GM12878 (cell line): Measurements from ENCODE around the gene CRYBG3. TPM values are rescaled to one million over a fixed set of nuclear protein-coding genes. Genes with fewer than 3 reads are reported as not detected.

Source experiments
- ATAC-seq: fragments of 200-7000 bp; cut with Tn5 transposase; 3 replicates; pipeline ENCODE4 v1.9.1; 2020; ENCODE audit warnings: mild to moderate bottlenecking, moderate library complexity
- BruUV-seq: library from RNA; stranded (reverse); fragments of 400-500 nt; replicated peaks from 2 replicates; lab custom pipeline; 2021; lab: Mats Ljungman, UMichigan
- CTCF ChIA-PET: fragments of 300-600 bp; sonication (Branson Sonifier 250); formaldehyde crosslinking; extraction: SDS; loops from one replicate; lab custom pipeline; 2021; ENCODE audit warnings: inconsistent platforms; lab: Yijun Ruan, JAX
- POLR2A ChIA-PET: fragments of 350-600 bp; formaldehyde crosslinking; extraction: SDS; loops from one replicate; lab custom pipeline; 2021; ENCODE audit warnings: inconsistent platforms; lab: Charles Lee
- RAD21 ChIA-PET: fragments of 300-600 bp; sonication (Branson Sonifier 250); formaldehyde crosslinking; loops from one replicate; lab custom pipeline; 2023; ENCODE audit warnings: antibody characterized with exemption; ENCODE audit not compliant: unreplicated experiment; lab: Charles Lee
- SMC1A ChIA-PET: fragments of 300-600 bp; sonication (Branson Sonifier 250); formaldehyde crosslinking; loops from one replicate; lab custom pipeline; 2023; ENCODE audit not compliant: unreplicated experiment, uncharacterized antibody; lab: Charles Lee
- DNase-seq: peaks from one replicate; pipeline ENCODE4 v3.0.0-alpha.2; 2011; ENCODE audit warnings: low read depth, low spot score
- FAIRE-seq: peaks from 3 replicates; lab custom pipeline; 2011; peaks lifted over from hg19 to GRCh38; lab: Jason Lieb, UNC
- H2AFZ ChIP-seq: 2 replicates; pipeline ENCODE4 v1.6.0; 2011; ENCODE audit warnings: low read depth, low read length, control low read depth; ENCODE audit not compliant: control insufficient read depth
- H3K27ac ChIP-seq: 2 replicates; pipeline ENCODE4 v1.5.1; 2011; ENCODE audit warnings: control low read depth; ENCODE audit not compliant: control insufficient read depth, insufficient read depth
- H3K27me3 ChIP-seq, 2 experiments: replicated peaks in 1 of 2; 2 replicates each; pipeline versions ENCODE4 v1.6.0 to v1.6.1; 2011; ENCODE audit warnings: low read length in 1 of 2; ENCODE audit not compliant: control insufficient read depth in 2 of 2, insufficient read depth in 2 of 2
- H3K36me3 ChIP-seq, 2 experiments: 2 replicates each; pipeline ENCODE4 v1.5.1; 2011; ENCODE audit warnings: low read length in 1 of 2; ENCODE audit not compliant: control insufficient read depth in 2 of 2, insufficient read depth in 2 of 2
- H3K4me1 ChIP-seq: 2 replicates; pipeline ENCODE4 v1.6.1; 2011; ENCODE audit warnings: mild to moderate bottlenecking, low read length, moderate library complexity, mixed read lengths; ENCODE audit not compliant: control insufficient read depth, insufficient read depth
- H3K4me2 ChIP-seq: 2 replicates; pipeline ENCODE4 v1.6.0; 2011; ENCODE audit warnings: control low read depth; ENCODE audit not compliant: control insufficient read depth, insufficient read depth
- H3K4me3 ChIP-seq: fragments of 200-600 bp; sonication (generic); 2 replicates; pipeline ENCODE4 v1.5.1; 2016
- H3K79me2 ChIP-seq: 2 replicates; pipeline ENCODE4 v1.6.0; 2011; ENCODE audit warnings: low read length; ENCODE audit not compliant: control insufficient read depth, insufficient read depth
- H3K9ac ChIP-seq: 2 replicates; pipeline ENCODE4 v1.8.0; 2011; ENCODE audit warnings: low read length, control low read depth, mixed read lengths; ENCODE audit not compliant: control insufficient read depth, insufficient read depth
- H3K9me3 ChIP-seq: replicated peaks from 3 replicates; pipeline ENCODE4 v1.5.1; 2011; ENCODE audit warnings: mild to moderate bottlenecking, low read length; ENCODE audit not compliant: control insufficient read depth, insufficient read depth
- H4K20me1 ChIP-seq: 2 replicates; pipeline ENCODE4 v1.6.0; 2011; ENCODE audit not compliant: control insufficient read depth, insufficient read depth
- E2F4 ChIP-seq: IDR thresholded peaks from 2 replicates; pipeline ENCODE4 v1.6.1; 2012; ENCODE audit warnings: low read depth, low read length, improper control_type of control experiment
- EED ChIP-seq: sonication (generic); IDR thresholded peaks from 2 replicates; pipeline ENCODE4 v1.6.1; 2016; ENCODE audit warnings: antibody characterized with exemption, low read depth
- HDAC2 ChIP-seq: fragments of 200-600 bp; sonication (generic); IDR thresholded peaks from 2 replicates; pipeline ENCODE4 v1.6.1; 2017
- IKZF2 ChIP-seq, 2 experiments: fragments of 450-650 bp; IDR thresholded peaks; 2 replicates each; pipeline ENCODE4 v1.6.1; 2017; ENCODE audit warnings: mild to moderate bottlenecking in 2 of 2, moderate library complexity in 2 of 2
- NFYA ChIP-seq: IDR thresholded peaks from 2 replicates; pipeline ENCODE4 v1.6.1; 2011; ENCODE audit warnings: low read depth, mild to moderate bottlenecking, low read length, improper control_type of control experiment, borderline replicate concordance
- POLR2AphosphoS5 ChIP-seq: IDR thresholded peaks from 2 replicates; pipeline ENCODE4 v1.6.1; 2011; ENCODE audit warnings: mild to moderate bottlenecking, low read length, inconsistent platforms
- RAD21 ChIP-seq: IDR thresholded peaks from 2 replicates; pipeline ENCODE4 v1.6.1; 2011; ENCODE audit warnings: mild to moderate bottlenecking, low read depth, low read length, moderate library complexity; ENCODE audit not compliant: insufficient read depth
- SPI1 ChIP-seq: IDR thresholded peaks from 2 replicates; pipeline ENCODE4 v1.6.1; 2011; ENCODE audit warnings: low read depth, mild to moderate bottlenecking, low read length, moderate library complexity, borderline replicate concordance; ENCODE audit not compliant: insufficient read depth
- USF1 ChIP-seq: IDR thresholded peaks from 2 replicates; pipeline ENCODE4 v1.6.1; 2011; ENCODE audit warnings: borderline replicate concordance, low read depth, mild to moderate bottlenecking, moderate library complexity, mixed read lengths, low read length; ENCODE audit not compliant: insufficient read depth; ENCODE audit errors: extremely low read length
- YY1 ChIP-seq: IDR thresholded peaks from 2 replicates; pipeline ENCODE4 v1.6.1; 2011; ENCODE audit warnings: low read depth, mild to moderate bottlenecking, low read length
- ZNF24 ChIP-seq: fragments of 450-650 bp; IDR thresholded peaks from 2 replicates; pipeline ENCODE4 v1.6.1; 2017; ENCODE audit warnings: antibody characterized with exemption, mild to moderate bottlenecking
- ZSCAN29 ChIP-seq: fragments of 450-650 bp; IDR thresholded peaks from 2 replicates; pipeline ENCODE4 v1.6.1; 2017; ENCODE audit warnings: mild to moderate bottlenecking, moderate library complexity
- WGBS: methylation state at CpG from one replicate; pipeline ENCODE4 v1.1.6; 2016; ENCODE audit warnings: low lambda C conversion rate; ENCODE audit not compliant: insufficient replicate concordance, insufficient coverage; ENCODE audit errors: missing lambda C conversion rate; 5-methylcytosine and 5-hydroxymethylcytosine counted together
- in situ Hi-C: fragments of 300-500 bp; cut with MboI; formaldehyde crosslinking; loops from 9 replicates; pipeline ENCODE4 v1.14.3; 2018; ENCODE audit warnings: mixed read lengths
- intact Hi-C: fragments of 100-400 bp; cut with micrococcal nuclease; formaldehyde crosslinking; loops from one replicate; pipeline ENCODE4 v1.14.2; 2022; ENCODE audit not compliant: unreplicated experiment
- polyA plus RNA-seq, 11 experiments: library from polyadenylated mRNA; depleted of rRNA in 4 of 11; unstranded in 6 of 11; stranded (reverse) in 5 of 11; fragments of >200 nt; fragmentation: Nextera tagmentation in 4 of 11; fragmentation: Illumina TruSeq in 1 of 11; extraction: Ambion mirVana in 4 of 11; extraction: Trizol in 1 of 11; gene quantifications; 1 replicate in 1 of 11; 2 replicates in 10 of 11; pipeline versions ENCODE4 v1.2.1 to v1.2.3, GENCODE V29; 2011 to 2016; ENCODE audit warnings: inconsistent platforms in 2 of 11, missing spikeins in 2 of 11, low read depth in 1 of 11
- total RNA-seq, 4 experiments: library from RNA; depleted of rRNA in 3 of 4; stranded (reverse); fragments of >200 nt in 3 of 4; fragmentation: Illumina TruSeq in 1 of 4; extraction: Trizol in 1 of 4; gene quantifications; 2 replicates each; pipeline versions ENCODE4 v1.2.1 to v1.2.3, GENCODE V29; 2013 to 2021
- TF ChIP-seq, protein P1 (sequence below): fragments of 450-650 bp; IDR thresholded peaks from 2 replicates; pipeline ENCODE4 v1.6.1; 2017; ENCODE audit warnings: mild to moderate bottlenecking, moderate library complexity
- TF ChIP-seq, protein P2 (sequence below): fragments of 450-650 bp; IDR thresholded peaks from 2 replicates; pipeline ENCODE4 v1.6.1; 2017; ENCODE audit warnings: borderline replicate concordance
- TF ChIP-seq, protein P3 (sequence below): IDR thresholded peaks from 2 replicates; pipeline ENCODE4 v1.6.1; 2011; ENCODE audit warnings: low read depth, mild to moderate bottlenecking, low read length, moderate library complexity, borderline replicate concordance; ENCODE audit errors: extremely low read depth

Gene CRYBG3
- total and polyA plus RNA-seq, 10 of the 15 experiments (the other 5 are each of a cell fraction or from before 2014, with no cell fraction given) = 0.11 to 5.4 (median 1.6) TPM

DNA sequence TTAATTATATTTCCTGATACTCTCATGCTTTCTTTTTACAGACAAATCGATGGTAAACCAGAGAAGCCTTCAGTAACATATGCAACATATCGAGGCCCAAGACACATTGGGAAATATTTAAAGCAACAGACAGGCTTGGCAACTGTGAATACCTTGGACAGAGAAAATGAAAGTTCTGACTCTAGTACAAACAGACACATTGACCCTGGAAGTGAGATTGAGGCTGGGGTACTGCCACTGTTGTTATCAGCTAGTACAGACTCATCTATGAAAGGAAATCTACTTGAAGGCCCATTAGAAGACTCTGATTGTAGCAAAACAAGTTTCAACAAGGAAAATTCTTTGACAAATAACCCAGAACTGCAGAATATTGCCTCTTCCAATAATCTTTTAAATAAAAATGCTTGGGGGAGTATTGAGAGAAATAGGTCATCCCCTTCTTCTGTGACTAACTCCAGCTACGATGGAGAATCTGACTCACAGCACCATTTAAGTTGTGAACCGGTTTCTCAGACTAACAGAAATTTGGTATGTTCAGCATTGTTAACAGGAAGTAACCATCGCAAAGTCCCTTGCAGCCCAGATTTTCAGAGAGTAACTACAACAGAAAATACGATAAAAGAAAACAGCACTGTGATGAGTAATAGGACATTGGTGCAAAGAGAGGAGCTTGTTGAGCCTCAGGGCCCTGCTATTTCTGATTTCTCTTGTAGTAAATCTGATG is 50.2 kb downstream of the CRYBG3 start:
- CTCF ChIA-PET = interaction anchor here (1.0 to 1.9 kb wide), 5 partner anchors 11 to 151 kb away, joined by 3 to 4 read pairs (median 3); no protein-coding TSS in a partner anchor
- no peak for FAIRE-seq
- RAD21 ChIA-PET = no interaction called here
- WGBS = 84% methylated on average over 6 of the region's 6 CpGs
- POLR2A ChIA-PET = interaction anchor here (0.6 kb wide), 1 partner anchor 44 kb away, joined by 3 read pairs; no protein-coding TSS in a partner anchor
- H3K27me3 ChIP-seq = no peaks in the 10 kb centered on the region
- H3K79me2 ChIP-seq = no peaks in the 10 kb centered on the region
- H3K4me2 ChIP-seq = no peak overlapping the region
- TF ChIP-seq YY1 = no peak
- no peak for TF ChIP-seq RAD21
- TF ChIP-seq HDAC2 = no peak
- TF ChIP-seq ZNF24 = no peak
- no peak for TF ChIP-seq ZSCAN29
- TF ChIP-seq EED = no peak
- TF ChIP-seq, protein P1, sequence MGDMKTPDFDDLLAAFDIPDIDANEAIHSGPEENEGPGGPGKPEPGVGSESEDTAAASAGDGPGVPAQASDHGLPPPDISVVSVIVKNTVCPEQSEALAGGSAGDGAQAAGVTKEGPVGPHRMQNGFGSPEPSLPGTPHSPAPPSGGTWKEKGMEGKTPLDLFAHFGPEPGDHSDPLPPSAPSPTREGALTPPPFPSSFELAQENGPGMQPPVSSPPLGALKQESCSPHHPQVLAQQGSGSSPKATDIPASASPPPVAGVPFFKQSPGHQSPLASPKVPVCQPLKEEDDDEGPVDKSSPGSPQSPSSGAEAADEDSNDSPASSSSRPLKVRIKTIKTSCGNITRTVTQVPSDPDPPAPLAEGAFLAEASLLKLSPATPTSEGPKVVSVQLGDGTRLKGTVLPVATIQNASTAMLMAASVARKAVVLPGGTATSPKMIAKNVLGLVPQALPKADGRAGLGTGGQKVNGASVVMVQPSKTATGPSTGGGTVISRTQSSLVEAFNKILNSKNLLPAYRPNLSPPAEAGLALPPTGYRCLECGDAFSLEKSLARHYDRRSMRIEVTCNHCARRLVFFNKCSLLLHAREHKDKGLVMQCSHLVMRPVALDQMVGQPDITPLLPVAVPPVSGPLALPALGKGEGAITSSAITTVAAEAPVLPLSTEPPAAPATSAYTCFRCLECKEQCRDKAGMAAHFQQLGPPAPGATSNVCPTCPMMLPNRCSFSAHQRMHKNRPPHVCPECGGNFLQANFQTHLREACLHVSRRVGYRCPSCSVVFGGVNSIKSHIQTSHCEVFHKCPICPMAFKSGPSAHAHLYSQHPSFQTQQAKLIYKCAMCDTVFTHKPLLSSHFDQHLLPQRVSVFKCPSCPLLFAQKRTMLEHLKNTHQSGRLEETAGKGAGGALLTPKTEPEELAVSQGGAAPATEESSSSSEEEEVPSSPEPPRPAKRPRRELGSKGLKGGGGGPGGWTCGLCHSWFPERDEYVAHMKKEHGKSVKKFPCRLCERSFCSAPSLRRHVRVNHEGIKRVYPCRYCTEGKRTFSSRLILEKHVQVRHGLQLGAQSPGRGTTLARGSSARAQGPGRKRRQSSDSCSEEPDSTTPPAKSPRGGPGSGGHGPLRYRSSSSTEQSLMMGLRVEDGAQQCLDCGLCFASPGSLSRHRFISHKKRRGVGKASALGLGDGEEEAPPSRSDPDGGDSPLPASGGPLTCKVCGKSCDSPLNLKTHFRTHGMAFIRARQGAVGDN = no peak
- no peak for TF ChIP-seq E2F4
- TF ChIP-seq IKZF2 (IDR thresholded peaks at IDR 0.05) = no peak
- no peak for TF ChIP-seq USF1
- TF ChIP-seq, protein P2, sequence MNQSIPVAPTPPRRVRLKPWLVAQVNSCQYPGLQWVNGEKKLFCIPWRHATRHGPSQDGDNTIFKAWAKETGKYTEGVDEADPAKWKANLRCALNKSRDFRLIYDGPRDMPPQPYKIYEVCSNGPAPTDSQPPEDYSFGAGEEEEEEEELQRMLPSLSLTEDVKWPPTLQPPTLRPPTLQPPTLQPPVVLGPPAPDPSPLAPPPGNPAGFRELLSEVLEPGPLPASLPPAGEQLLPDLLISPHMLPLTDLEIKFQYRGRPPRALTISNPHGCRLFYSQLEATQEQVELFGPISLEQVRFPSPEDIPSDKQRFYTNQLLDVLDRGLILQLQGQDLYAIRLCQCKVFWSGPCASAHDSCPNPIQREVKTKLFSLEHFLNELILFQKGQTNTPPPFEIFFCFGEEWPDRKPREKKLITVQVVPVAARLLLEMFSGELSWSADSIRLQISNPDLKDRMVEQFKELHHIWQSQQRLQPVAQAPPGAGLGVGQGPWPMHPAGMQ = no peak
- TF ChIP-seq SPI1 = no peak
- TF ChIP-seq POLR2AphosphoS5 = no peak
- no peak for TF ChIP-seq NFYA
- TF ChIP-seq, protein P3, sequence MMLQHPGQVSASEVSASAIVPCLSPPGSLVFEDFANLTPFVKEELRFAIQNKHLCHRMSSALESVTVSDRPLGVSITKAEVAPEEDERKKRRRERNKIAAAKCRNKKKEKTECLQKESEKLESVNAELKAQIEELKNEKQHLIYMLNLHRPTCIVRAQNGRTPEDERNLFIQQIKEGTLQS = no peak
- TF ChIP-seq, all 136 proteins: peak for 0
- intact Hi-C loops = no loop called here
- in situ Hi-C loops = no loop called here
- H3K9ac ChIP-seq = no peak overlapping the region
- H3K36me3 ChIP-seq = no peaks in the 10 kb centered on the region
- H4K20me1 ChIP-seq = no peaks in the 10 kb centered on the region
- no peak overlapping the region for H3K27ac ChIP-seq
- DNase-seq = no peak
- no peak overlapping the region for H2AFZ ChIP-seq
- SMC1A ChIA-PET = interaction anchor here (1.3 kb wide), 1 partner anchor 150 kb away, joined by 5 read pairs; no protein-coding TSS in a partner anchor
- ATAC-seq = no peak
- BruUV-seq = no TSS peak
- no peaks in the 10 kb centered on the region for H3K4me1 ChIP-seq
- H3K9me3 ChIP-seq = no peaks in the 10 kb centered on the region
- H3K4me3 ChIP-seq = no peak overlapping the region
